ENCODE data around the gene DUSP10.

- TF ChIP-seq GATA3 (IDR thresholded peaks at IDR 0.05; ENCODE audit: low read depth, low read length) (no peak), GATA2 (IDR thresholded peaks at IDR 0.05; ENCODE audit: low read depth, low read length) (no peak)
These were observed 24.4 kb downstream of the DUSP10 start for GRCh38 chr1:221717485-221717853.

Measured in SH-SY5Y (cell line).